Pons (tissue), 1 donor: ENCODE measurements around the gene PRR23B.

Experiments used
- DNase-seq: peaks from one replicate; pipeline ENCODE4 v3.0.0-alpha.2; 2016; ENCODE audit warnings: low spot score

Gene PRR23B

GRCh38 chr3:138974462-138974861 lies 46.3 kb downstream of the PRR23B start:
- no peak for DNase-seq

- DNase-seq = no peak
Observed at GRCh38 chr3:138972941-138973340, 47.8 kb downstream of the PRR23B start.

- DNase-seq = no peak
Observed at GRCh38 chr3:138971766-138972320, 48.9 kb downstream of the PRR23B start.
